ENCODE measurements around the gene ENC1.

ENC1 gene

GRCh38 chr5:74579215-74579614 is 61.3 kb downstream of the ENC1 start:
- TF ChIP-seq CTCF (IDR thresholded peaks at IDR 0.05; ENCODE audit: low read depth, low read length), result no peak
- Histone ChIP-seq H3K27me3 (no peaks in the 10 kb centered on the region), H3K4me3 (ENCODE audit: low read depth, low read length) (no peak overlapping the region), H3K36me3 (no peaks in the 10 kb centered on the region), H3K9me3 (no peaks in the 10 kb centered on the region), H3K4me1 (0 out of 2 replicates have a peak, but pooled peaks cover 2% of the 10 kb centered on the region)
- DNase-seq, result no peak

GRCh38 chr5:74578356-74579044 is 62.0 kb downstream of the ENC1 start:
- no peaks in the 10 kb centered on the region for H3K9me3 ChIP-seq
- H3K4me3 ChIP-seq (ENCODE audit: low read depth, low read length), result no peak overlapping the region
- no peak for TF ChIP-seq CTCF (IDR thresholded peaks at IDR 0.05; ENCODE audit: low read depth, low read length)
- DNase-seq, result no peak
- H3K36me3 ChIP-seq, result no peaks in the 10 kb centered on the region
- no peaks in the 10 kb centered on the region for H3K27me3 ChIP-seq
- H3K4me1 ChIP-seq, result 0 out of 2 replicates have a peak, but pooled peaks cover 2% of the 10 kb centered on the region

Measured in BE2C (cell line).